Measurements from ENCODE around the gene GPD2. TPM values are rescaled to one million over a fixed set of nuclear protein-coding genes. Genes with fewer than 3 reads are reported as not detected.

Gene GPD2
- total and polyA plus RNA-seq, 4 donors, result 30.6 to 92.4 (median 50.3) TPM

DNA sequence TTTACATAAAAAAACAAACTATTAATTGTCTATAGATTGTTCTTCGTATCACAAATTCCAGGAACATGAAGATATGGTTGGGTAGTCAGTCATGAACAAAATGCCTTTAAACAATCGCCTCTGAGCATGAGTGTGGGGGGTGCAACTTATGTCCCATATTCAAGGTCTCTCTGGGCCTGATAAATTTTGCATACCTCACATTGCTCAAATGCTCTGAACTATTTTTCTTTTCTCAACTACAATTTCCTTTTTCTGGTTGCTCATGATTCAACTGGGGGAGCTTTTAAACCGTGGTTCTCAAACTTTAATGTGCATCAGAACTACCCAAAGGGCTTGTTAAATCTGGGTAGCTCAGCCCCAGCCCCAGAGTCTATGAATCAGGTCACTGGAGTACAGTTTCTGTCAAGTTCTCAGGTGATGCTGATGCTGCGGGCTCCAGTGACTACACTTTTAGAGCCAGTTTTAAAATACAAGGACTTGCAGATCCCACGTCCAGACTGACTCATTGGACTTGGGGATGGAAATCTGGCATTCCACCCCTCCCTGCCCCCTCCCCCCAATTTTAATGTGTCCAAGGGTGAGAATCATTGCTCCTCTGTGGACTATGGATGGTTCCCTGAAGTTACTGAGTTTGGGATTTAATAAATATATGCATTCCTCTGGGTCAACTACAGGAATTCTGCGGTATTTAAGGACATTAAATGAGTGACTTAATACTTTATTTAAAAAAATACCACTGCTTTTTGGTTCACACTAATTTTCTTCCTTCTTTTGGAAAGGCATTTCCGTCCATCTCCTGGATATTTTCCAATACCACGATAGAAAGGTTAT lies 1.5 kb upstream of the GPD2 start:
- Histone ChIP-seq H3K4me3 (ENCODE audit: low read depth, low read length) (peak overlapping the region; percentile 77), H3K9me3 (ENCODE audit: control insufficient read depth, insufficient read depth, low read length) (no peaks in the 10 kb centered on the region), H3K27me3 (ENCODE audit: control insufficient read depth, insufficient read depth, low read length) (no peaks in the 10 kb centered on the region), H3K4me1 (ENCODE audit: control insufficient read depth, insufficient read depth, low read length) (peaks cover 12% of the 10 kb centered on the region), H3K27ac (ENCODE audit: low read depth, low read length) (peak overlapping the region; percentile 88), H3K36me3 (ENCODE audit: control insufficient read depth, insufficient read depth, low read length) (no peaks in the 10 kb centered on the region)
- no peak for DNase-seq (ENCODE audit: low read depth in 4 of 6, low spot score in 6 of 6)
- WGBS (ENCODE audit: insufficient coverage), result 55% methylated on average over 4 of the region's 8 CpGs

DNA sequence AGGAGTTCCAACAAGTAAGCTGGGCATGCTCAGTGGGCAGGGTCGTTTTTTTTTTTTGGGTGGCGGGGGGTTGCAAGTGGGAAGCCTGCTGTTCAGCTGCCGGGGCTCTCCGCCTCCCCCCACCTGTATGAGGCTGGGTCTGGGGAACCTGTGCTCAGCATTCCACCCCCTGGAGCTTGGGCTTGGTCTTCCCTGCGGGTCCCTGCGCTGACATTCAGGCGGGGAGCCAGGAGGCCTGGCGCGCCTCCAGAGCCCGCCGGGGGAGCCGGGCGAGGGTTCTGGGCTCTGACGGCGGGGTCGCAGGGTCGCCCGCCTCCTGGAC lies 822 bp upstream of the GPD2 start:
- Histone ChIP-seq H3K36me3 (ENCODE audit: control insufficient read depth, insufficient read depth, low read length) (no peaks in the 10 kb centered on the region), H3K27ac (ENCODE audit: low read depth, low read length) (peak overlapping the region; percentile 88)
- WGBS (ENCODE audit: insufficient coverage), result 2% methylated on average over 15 of the region's 18 CpGs

DNA sequence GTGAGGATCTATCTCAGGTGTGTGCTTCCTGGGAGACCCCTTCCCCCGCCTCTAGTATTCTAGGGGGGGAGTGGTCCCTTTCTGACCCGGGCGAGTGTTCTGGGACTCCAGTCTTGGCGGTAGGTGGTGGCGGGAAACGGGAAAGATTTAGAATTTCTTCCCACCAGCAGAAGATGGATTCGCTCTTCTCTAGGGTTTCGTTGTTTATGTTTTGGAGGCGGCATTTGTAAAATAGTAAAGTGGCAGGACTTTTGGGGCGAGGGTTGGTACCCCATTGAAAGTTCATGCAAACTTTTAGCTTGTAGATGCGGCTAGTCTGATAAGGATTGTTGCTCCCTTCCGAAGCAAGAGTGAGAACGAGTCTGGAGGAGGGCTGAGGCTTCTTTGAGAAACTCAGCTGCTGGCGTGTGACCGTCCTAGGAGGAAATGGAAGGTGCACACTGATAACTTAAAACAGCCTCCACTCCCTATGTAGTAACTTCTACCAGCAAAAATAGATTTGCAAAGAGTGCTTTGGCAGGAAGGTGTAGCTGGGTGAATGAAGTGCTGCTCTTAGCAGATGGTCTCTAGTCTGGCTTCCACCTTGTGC lies 412 bp downstream of the GPD2 start:
- H3K27me3 ChIP-seq (ENCODE audit: control insufficient read depth, insufficient read depth, low read length), result no peaks in the 10 kb centered on the region
- 0% methylated on average over 3 of the region's 15 CpGs for WGBS (ENCODE audit: insufficient coverage)
- no peaks in the 10 kb centered on the region for H3K9me3 ChIP-seq (ENCODE audit: control insufficient read depth, insufficient read depth, low read length)
- H3K36me3 ChIP-seq (ENCODE audit: control insufficient read depth, insufficient read depth, low read length), result no peaks in the 10 kb centered on the region
- peaks cover 12% of the 10 kb centered on the region for H3K4me1 ChIP-seq (ENCODE audit: control insufficient read depth, insufficient read depth, low read length)
- peak overlapping the region; percentile 77 for H3K4me3 ChIP-seq (ENCODE audit: low read depth, low read length)
- peak in 2 of 6 donors; percentile 47 to 57 for DNase-seq (ENCODE audit: low read depth in 4 of 6, low spot score in 6 of 6)
- H3K27ac ChIP-seq (ENCODE audit: low read depth, low read length), result peak overlapping the region; percentile 88

More for the DNA sequence above, 822 bp upstream of the GPD2 start:
- H3K4me1 ChIP-seq (ENCODE audit: control insufficient read depth, insufficient read depth, low read length), result peaks cover 12% of the 10 kb centered on the region
- no peaks in the 10 kb centered on the region for H3K27me3 ChIP-seq (ENCODE audit: control insufficient read depth, insufficient read depth, low read length)
- peak overlapping the region; percentile 77 for H3K4me3 ChIP-seq (ENCODE audit: low read depth, low read length)
- no peaks in the 10 kb centered on the region for H3K9me3 ChIP-seq (ENCODE audit: control insufficient read depth, insufficient read depth, low read length)
- DNase-seq (ENCODE audit: low read depth in 4 of 6, low spot score in 6 of 6), result peak in 3 of 6 donors; percentile 31 to 71 (median 35)

DNA sequence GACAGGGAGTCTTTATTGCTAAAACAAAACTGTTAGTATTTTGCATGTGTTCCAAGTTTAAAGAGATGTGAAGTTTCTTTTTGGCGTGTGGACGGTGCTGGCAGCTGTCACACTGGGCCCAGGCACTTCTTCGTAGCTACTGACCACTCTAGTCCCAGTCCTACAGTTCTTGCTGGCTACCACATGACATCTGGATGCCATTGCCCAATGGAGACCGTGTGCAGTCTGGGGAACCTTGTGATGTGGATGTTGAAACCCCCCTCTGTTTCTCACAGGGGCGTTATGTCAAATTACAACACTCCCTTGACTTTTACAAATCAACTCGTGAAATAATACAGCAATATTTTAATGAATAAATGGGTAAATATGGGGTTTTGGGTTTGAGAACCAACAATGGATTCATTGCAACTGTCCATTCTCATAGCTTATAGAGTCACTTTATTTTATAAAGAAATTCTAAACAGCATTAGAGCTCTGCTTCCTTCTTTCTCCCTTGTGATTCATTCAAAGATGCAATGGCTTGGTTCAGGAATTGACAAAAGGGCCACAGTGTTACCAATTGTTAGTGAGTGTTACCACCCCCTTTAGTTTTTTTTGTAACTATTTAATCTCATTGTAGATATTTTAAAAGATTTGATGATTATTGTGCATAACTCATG lies 1.2 kb downstream of the GPD2 start:
- peak in 1 of 6 donors; percentile 29 for DNase-seq (ENCODE audit: low read depth in 4 of 6, low spot score in 6 of 6)
- Histone ChIP-seq H3K4me3 (ENCODE audit: low read depth, low read length) (peak overlapping the region; percentile 77), H3K27ac (ENCODE audit: low read depth, low read length) (peak overlapping the region; percentile 88), H3K9me3 (ENCODE audit: control insufficient read depth, insufficient read depth, low read length) (no peaks in the 10 kb centered on the region), H3K36me3 (ENCODE audit: control insufficient read depth, insufficient read depth, low read length) (no peaks in the 10 kb centered on the region), H3K27me3 (ENCODE audit: control insufficient read depth, insufficient read depth, low read length) (no peaks in the 10 kb centered on the region), H3K4me1 (ENCODE audit: control insufficient read depth, insufficient read depth, low read length) (peaks cover 12% of the 10 kb centered on the region)
- WGBS (ENCODE audit: insufficient coverage), result 14% methylated on average over 2 of the region's 6 CpGs

DNA sequence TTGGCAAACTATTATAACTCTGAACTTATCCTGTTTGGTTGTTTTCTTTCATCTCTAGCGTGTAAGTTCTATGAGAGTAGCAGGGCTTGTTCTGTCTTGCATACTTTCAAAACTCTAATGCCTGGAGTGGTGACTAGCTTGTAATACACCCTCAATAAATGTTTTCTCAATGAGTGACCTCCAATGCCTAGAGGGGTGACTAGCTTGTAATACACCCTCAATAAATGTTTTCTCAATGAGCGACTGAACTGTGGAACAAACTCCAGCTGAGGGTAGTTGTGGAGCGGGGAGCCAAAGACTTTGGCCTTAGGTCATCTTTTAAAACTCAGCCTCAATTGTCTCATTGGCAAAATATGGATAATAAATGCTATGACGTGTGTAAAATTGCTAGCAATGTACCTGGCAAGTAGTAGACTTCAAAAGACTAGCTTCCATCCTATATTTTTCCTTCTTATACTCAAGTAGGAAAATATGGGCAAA lies 1.8 kb downstream of the GPD2 start:
- Histone ChIP-seq H3K27me3 (ENCODE audit: control insufficient read depth, insufficient read depth, low read length) (no peaks in the 10 kb centered on the region), H3K36me3 (ENCODE audit: control insufficient read depth, insufficient read depth, low read length) (no peaks in the 10 kb centered on the region), H3K4me3 (ENCODE audit: low read depth, low read length) (no peak overlapping the region), H3K9me3 (ENCODE audit: control insufficient read depth, insufficient read depth, low read length) (no peaks in the 10 kb centered on the region), H3K4me1 (ENCODE audit: control insufficient read depth, insufficient read depth, low read length) (peaks cover 12% of the 10 kb centered on the region), H3K27ac (ENCODE audit: low read depth, low read length) (no peak overlapping the region)
- no CpG with 5 or more reads among the region's 4 CpGs for WGBS (ENCODE audit: insufficient coverage)
- no peak for DNase-seq (ENCODE audit: low read depth in 4 of 6, low spot score in 6 of 6)

DNA sequence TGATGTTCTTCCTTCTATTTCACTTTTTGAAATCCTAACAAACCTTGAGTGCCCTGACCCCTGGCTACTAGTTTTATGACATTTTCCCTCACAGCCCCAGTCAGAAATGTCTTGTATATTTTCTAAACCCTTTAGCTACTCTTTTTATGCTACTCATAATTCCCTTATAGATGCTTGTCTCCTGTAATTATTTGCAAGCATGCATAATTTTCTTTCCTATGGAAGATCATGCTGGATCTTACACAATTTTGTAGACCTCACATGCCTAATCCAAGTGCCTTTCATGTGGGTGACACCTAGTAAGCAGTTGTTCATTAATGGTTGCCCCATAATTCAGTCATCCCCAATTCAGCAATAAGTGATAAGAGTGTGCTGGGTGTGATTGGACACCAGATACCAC lies 6.9 kb downstream of the GPD2 start:
- DNase-seq (ENCODE audit: low read depth in 4 of 6, low spot score in 6 of 6), result no peak
- no peaks in the 10 kb centered on the region for H3K27me3 ChIP-seq (ENCODE audit: control insufficient read depth, insufficient read depth, low read length)
- no peaks in the 10 kb centered on the region for H3K4me1 ChIP-seq (ENCODE audit: control insufficient read depth, insufficient read depth, low read length)
- no peaks in the 10 kb centered on the region for H3K9me3 ChIP-seq (ENCODE audit: control insufficient read depth, insufficient read depth, low read length)
- no peaks in the 10 kb centered on the region for H3K36me3 ChIP-seq (ENCODE audit: control insufficient read depth, insufficient read depth, low read length)
- H3K4me3 ChIP-seq (ENCODE audit: low read depth, low read length), result no peak overlapping the region
- H3K27ac ChIP-seq (ENCODE audit: low read depth, low read length), result no peak overlapping the region

DNA sequence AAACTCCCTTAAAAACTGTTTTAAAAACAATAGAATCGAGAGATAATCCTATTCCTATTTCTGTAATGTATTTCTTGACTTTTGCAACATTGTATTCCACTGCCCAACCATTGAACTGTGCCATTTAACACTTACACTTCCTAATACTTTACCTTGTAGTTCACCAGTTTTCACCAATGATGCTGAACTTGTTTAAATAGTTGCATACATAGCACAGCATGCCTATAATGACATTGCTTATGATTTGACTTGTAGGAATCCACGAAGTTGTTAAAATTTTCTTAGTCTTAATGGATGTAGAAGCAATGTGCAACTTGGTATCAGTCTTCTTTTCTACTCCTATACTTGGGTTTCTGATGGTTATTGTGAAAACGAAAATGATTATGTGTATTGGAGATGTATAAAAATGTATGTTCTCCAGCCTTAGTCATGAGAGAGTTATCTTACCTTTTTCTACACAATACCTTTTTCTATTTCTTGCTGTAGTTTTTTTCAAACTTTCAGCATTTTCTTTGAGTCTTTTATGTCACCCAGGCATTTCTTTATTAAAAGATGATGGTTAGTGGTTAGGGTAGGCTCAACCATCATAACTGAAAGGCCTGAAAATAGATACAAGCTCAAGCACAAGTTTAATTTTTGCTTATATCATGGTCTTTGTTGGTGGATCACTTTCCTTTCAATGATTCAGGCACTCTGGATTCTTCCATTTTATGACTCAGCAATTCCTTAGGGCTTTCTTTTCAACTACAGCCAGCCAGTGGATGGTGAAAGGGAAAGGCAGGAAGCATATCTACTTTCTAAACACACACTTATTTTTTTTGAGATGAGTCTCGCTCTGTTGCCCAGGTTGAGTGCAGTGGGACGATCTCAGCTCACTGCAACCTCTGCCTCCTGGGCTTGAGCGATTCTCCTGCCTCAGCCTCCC lies 9.4 kb downstream of the GPD2 start:
- no peaks in the 10 kb centered on the region for H3K36me3 ChIP-seq (ENCODE audit: control insufficient read depth, insufficient read depth, low read length)
- H3K9me3 ChIP-seq (ENCODE audit: control insufficient read depth, insufficient read depth, low read length), result no peaks in the 10 kb centered on the region
- H3K27ac ChIP-seq (ENCODE audit: low read depth, low read length), result no peak overlapping the region
- no peaks in the 10 kb centered on the region for H3K4me1 ChIP-seq (ENCODE audit: control insufficient read depth, insufficient read depth, low read length)
- 100% methylated on average over 3 of the region's 6 CpGs for WGBS (ENCODE audit: insufficient coverage)
- no peaks in the 10 kb centered on the region for H3K27me3 ChIP-seq (ENCODE audit: control insufficient read depth, insufficient read depth, low read length)
- no peak overlapping the region for H3K4me3 ChIP-seq (ENCODE audit: low read depth, low read length)
- DNase-seq (ENCODE audit: low read depth in 4 of 6, low spot score in 6 of 6), result no peak

DNA sequence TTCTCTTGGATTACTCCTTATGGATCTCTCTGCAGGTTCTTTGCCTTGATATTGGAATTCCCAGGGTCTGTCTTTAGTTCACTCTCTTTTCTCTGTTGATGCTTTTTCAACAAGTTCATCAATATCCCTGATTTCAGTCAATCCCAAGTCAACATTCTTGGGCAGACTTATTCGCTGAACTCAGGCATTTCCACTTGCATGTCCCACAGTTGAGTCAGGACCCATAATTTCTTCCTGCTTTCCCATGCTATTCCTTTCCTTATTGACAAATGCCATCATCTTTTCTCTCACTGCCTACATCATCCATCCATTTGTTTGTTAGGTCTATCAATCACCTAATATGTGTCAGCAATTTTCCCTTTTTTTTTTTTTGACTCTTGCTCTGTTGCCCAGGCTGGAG lies 11.6 kb downstream of the GPD2 start:
- no peak overlapping the region for H3K27ac ChIP-seq (ENCODE audit: low read depth, low read length)
- WGBS (ENCODE audit: insufficient coverage), result 95% methylated on average over 1 of the region's 1 CpG
- H3K36me3 ChIP-seq (ENCODE audit: control insufficient read depth, insufficient read depth, low read length), result peaks cover 4% of the 10 kb centered on the region

DNA sequence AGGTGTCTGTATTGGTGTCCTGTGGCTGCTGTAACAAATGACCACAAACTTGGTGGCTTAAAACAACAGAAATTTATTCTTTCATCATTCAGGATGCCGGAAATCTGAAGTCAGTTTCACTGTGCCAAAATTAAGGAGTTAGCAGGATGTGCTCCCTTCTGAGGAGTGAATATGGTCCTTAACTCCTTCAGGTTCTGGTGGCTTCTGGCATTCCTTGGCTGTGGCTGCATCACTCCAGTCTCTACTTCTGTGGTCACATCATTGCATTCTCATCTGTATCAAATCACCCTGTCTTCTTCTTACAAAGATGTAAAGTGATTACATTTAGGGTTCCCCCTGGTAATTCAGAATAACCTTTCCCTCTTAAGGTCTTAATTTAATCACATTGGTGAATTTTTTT lies 12.6 kb downstream of the GPD2 start:
- no peak overlapping the region for H3K4me3 ChIP-seq (ENCODE audit: low read depth, low read length)
- DNase-seq (ENCODE audit: low read depth in 4 of 6, low spot score in 6 of 6), result no peak
- WGBS (ENCODE audit: insufficient coverage), result no CpG with 5 or more reads among the region's 1 CpG
- no peak overlapping the region for H3K27ac ChIP-seq (ENCODE audit: low read depth, low read length)
- H3K27me3 ChIP-seq (ENCODE audit: control insufficient read depth, insufficient read depth, low read length), result no peaks in the 10 kb centered on the region
- H3K4me1 ChIP-seq (ENCODE audit: control insufficient read depth, insufficient read depth, low read length), result no peaks in the 10 kb centered on the region
- H3K36me3 ChIP-seq (ENCODE audit: control insufficient read depth, insufficient read depth, low read length), result peaks cover 4% of the 10 kb centered on the region
- H3K9me3 ChIP-seq (ENCODE audit: control insufficient read depth, insufficient read depth, low read length), result no peaks in the 10 kb centered on the region

More for the DNA sequence above, 11.6 kb downstream of the GPD2 start:
- DNase-seq (ENCODE audit: low read depth in 4 of 6, low spot score in 6 of 6), result no peak
- Histone ChIP-seq H3K4me3 (ENCODE audit: low read depth, low read length) (no peak overlapping the region), H3K9me3 (ENCODE audit: control insufficient read depth, insufficient read depth, low read length) (no peaks in the 10 kb centered on the region), H3K4me1 (ENCODE audit: control insufficient read depth, insufficient read depth, low read length) (no peaks in the 10 kb centered on the region), H3K27me3 (ENCODE audit: control insufficient read depth, insufficient read depth, low read length) (no peaks in the 10 kb centered on the region)
